Naive B cell (primary cell): Measurements from ENCODE around the gene CLRN3. TPM values are rescaled to one million over a fixed set of nuclear protein-coding genes. Genes with fewer than 3 reads are reported as not detected.

Source experiments
- ATAC-seq, 2 donors: fragments of 150-1000 bp; cut with Tn5 transposase; 2 replicates each; pipeline ENCODE4 v1.10.0; 2021; ENCODE audit warnings: low read depth in 2 of 2, mild to moderate bottlenecking in 2 of 2, moderate library complexity in 2 of 2
- DNase-seq: peaks from one replicate; pipeline ENCODE4 v3.0.0; 2022
- H3K27ac Mint-ChIP-seq, 6 donors: one replicate each; pipeline ENCODE4 v1.8.0; 2020 to 2022; ENCODE audit warnings: mild to moderate bottlenecking in 6 of 6, mixed read lengths in 6 of 6, moderate library complexity in 5 of 6, inconsistent platforms in 2 of 6
- H3K27me3 Mint-ChIP-seq, 3 donors: one replicate each; pipeline ENCODE4 v1.8.0; 2021 to 2022; ENCODE audit warnings: mixed read lengths in 3 of 3, mild to moderate bottlenecking in 1 of 3
- H3K36me3 Mint-ChIP-seq, 2 donors: one replicate each; pipeline ENCODE4 v1.8.0; 2020 to 2022; ENCODE audit warnings: mixed read lengths in 2 of 2, inconsistent platforms in 1 of 2, mild to moderate bottlenecking in 1 of 2
- H3K4me1 Mint-ChIP-seq, 3 donors: one replicate each; pipeline ENCODE4 v1.8.0; 2020 to 2022; ENCODE audit warnings: mixed read lengths in 3 of 3, inconsistent platforms in 1 of 3, mild to moderate bottlenecking in 1 of 3, moderate library complexity in 1 of 3
- H3K4me3 Mint-ChIP-seq, 8 donors: one replicate each; pipeline ENCODE4 v1.8.0; 2020 to 2022; ENCODE audit warnings: mild to moderate bottlenecking in 8 of 8, mixed read lengths in 8 of 8, moderate library complexity in 8 of 8, inconsistent platforms in 2 of 8
- H3K9me3 Mint-ChIP-seq, 7 donors: one replicate each; pipeline ENCODE4 v1.8.0; 2020 to 2022; ENCODE audit warnings: mixed read lengths in 7 of 7, mild to moderate bottlenecking in 5 of 7, inconsistent platforms in 2 of 7, moderate library complexity in 1 of 7
- polyA plus RNA-seq, 6 donors: library from polyadenylated mRNA; unstranded; fragments of 300-500 nt; fragmentation: Illumina TruSeq; gene quantifications; one replicate each; pipeline ENCODE4 v1.2.3, GENCODE V29; 2021; ENCODE audit warnings: low read depth in 6 of 6

CLRN3 gene
- polyA plus RNA-seq, 6 donors from 2014 or later = not detected

GRCh38 chr10:127853868-127854768 lies 38.6 kb downstream of the CLRN3 start:
- Mint-ChIP-seq H3K4me1 (peaks cover 39 to 50% (median 45%) of the 10 kb centered on the region in 3 donors), H3K36me3 (no peaks in the 10 kb centered on the region), H3K9me3 (peaks cover 0 to 5% (median 0%) of the 10 kb centered on the region in 7 donors), H3K4me3 (peak overlapping the region; percentile 44 to 92 (median 84)), H3K27ac (peak overlapping the region in 5 of 6 donors; percentile 94 to 98 (median 95)), H3K27me3 (no peaks in the 10 kb centered on the region)
- DNase-seq (peak; percentile 71), ATAC-seq (peak; percentile 75 to 77)

GRCh38 chr10:127852456-127852855 lies 40.3 kb downstream of the CLRN3 start:
- H3K27me3 Mint-ChIP-seq = no peaks in the 10 kb centered on the region
- DNase-seq (no peak), ATAC-seq (no peak)
- peaks cover 43 to 55% (median 45%) of the 10 kb centered on the region in 3 donors for H3K4me1 Mint-ChIP-seq
- peaks cover 0 to 7% (median 4%) of the 10 kb centered on the region in 7 donors for H3K9me3 Mint-ChIP-seq
- no peaks in the 10 kb centered on the region for H3K36me3 Mint-ChIP-seq
- no peak overlapping the region for H3K27ac Mint-ChIP-seq
- no peak overlapping the region for H3K4me3 Mint-ChIP-seq

GRCh38 chr10:127851661-127852194 lies 41.0 kb downstream of the CLRN3 start:
- Mint-ChIP-seq H3K4me1 (peaks cover 44 to 58% (median 45%) of the 10 kb centered on the region in 3 donors), H3K9me3 (peaks cover 0 to 7% (median 4%) of the 10 kb centered on the region in 7 donors), H3K4me3 (no peak overlapping the region)

DNA sequence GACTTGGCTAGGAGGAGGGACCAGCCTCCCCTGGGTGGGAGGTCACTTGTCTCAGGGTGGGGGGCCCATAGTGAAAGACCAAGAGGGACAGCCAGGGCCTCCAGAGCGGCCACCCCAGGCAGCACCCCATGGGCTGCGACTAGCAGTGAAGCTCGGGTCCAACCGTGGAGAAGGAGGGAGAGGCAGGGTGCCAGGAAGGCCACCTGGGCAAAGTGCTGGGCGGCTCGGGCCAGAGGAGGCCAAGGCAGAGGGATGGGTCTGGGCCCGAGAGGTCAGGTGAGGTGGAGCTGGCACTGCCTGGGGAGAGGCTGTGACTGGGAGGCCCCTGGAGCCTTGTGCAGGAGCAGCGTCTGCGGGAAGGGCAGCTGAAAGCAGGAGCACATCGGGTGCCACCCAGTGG lies 41.8 kb downstream of the CLRN3 start:
- H3K9me3 Mint-ChIP-seq = peaks cover 0 to 7% (median 4%) of the 10 kb centered on the region in 7 donors
- H3K36me3 Mint-ChIP-seq = no peaks in the 10 kb centered on the region
- peak overlapping the region in 1 of 8 donors; percentile 69 for H3K4me3 Mint-ChIP-seq
- peaks cover 38 to 61% (median 47%) of the 10 kb centered on the region in 3 donors for H3K4me1 Mint-ChIP-seq
- ATAC-seq = no peak
- DNase-seq = no peak
- peaks cover 0 to 4% (median 3%) of the 10 kb centered on the region in 3 donors for H3K27me3 Mint-ChIP-seq
- peak overlapping the region in 4 of 6 donors; percentile 64 to 95 (median 84) for H3K27ac Mint-ChIP-seq

More at GRCh38 chr10:127851661-127852194, 41.0 kb downstream of the CLRN3 start:
- peak overlapping the region in 4 of 6 donors; percentile 49 to 87 (median 80) for H3K27ac Mint-ChIP-seq
- no peaks in the 10 kb centered on the region for H3K36me3 Mint-ChIP-seq
- DNase-seq = no peak
- no peak for ATAC-seq
- no peaks in the 10 kb centered on the region for H3K27me3 Mint-ChIP-seq

DNA sequence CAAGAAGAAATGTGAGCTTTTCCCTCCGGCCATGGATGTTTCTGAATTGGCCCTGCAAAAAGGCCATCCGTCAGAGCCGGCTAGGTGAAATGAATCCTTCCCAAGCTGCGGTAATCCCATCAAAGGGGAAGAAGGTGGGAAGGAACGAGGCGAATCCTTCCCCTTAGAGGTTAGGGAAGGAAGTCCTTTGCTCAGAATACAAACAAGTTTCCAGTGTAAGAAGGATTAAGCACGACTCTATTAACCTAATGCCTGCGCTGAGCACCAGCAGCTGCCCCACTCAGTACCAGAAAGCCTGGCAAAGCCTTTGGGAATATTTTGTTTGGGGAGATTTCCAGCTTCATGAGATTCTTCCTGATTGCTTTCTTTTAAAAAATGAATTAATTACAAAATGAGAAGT lies 42.8 kb downstream of the CLRN3 start:
- peaks cover 0 to 7% (median 4%) of the 10 kb centered on the region in 7 donors for H3K9me3 Mint-ChIP-seq
- peaks cover 28 to 51% (median 40%) of the 10 kb centered on the region in 3 donors for H3K4me1 Mint-ChIP-seq
- peak overlapping the region in 2 of 6 donors; percentile 42 to 81 for H3K27ac Mint-ChIP-seq
- H3K4me3 Mint-ChIP-seq = peak overlapping the region in 1 of 8 donors; percentile 9
- no peaks in the 10 kb centered on the region for H3K36me3 Mint-ChIP-seq
- DNase-seq (no peak), ATAC-seq (no peak)
- H3K27me3 Mint-ChIP-seq = peaks cover 0 to 7% (median 7%) of the 10 kb centered on the region in 3 donors

- peaks cover 0 to 7% (median 4%) of the 10 kb centered on the region in 7 donors for H3K9me3 Mint-ChIP-seq
- ATAC-seq = no peak
- peaks cover 0 to 14% (median 7%) of the 10 kb centered on the region in 3 donors for H3K27me3 Mint-ChIP-seq
- H3K36me3 Mint-ChIP-seq = no peaks in the 10 kb centered on the region
- no peak for DNase-seq
- H3K4me1 Mint-ChIP-seq = peaks cover 21 to 44% (median 35%) of the 10 kb centered on the region in 3 donors
- peak overlapping the region in 2 of 6 donors; percentile 43 to 49 for H3K27ac Mint-ChIP-seq
- no peak overlapping the region for H3K4me3 Mint-ChIP-seq
Observed at GRCh38 chr10:127849224-127849623, 43.5 kb downstream of the CLRN3 start.

DNA sequence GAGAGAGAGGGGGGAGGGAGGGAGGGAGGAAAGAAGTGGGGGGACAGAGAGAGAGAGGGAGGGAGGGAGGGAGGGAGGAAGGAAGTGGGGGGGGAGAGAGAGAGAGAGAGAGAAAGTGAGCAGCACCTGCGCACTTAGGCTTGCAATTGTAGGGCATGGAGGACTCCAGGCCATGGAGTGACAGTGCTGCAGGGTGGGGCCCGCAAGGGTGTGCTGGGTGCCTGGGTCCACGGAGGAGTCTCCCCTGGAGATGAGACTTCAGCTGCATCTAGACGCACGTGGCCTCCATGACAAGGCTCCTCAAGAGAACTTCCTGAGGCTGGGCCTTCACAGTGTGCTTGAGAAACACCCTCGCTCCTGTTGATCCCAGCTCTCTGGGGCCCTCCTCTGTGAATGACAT lies 44.5 kb downstream of the CLRN3 start:
- Mint-ChIP-seq H3K4me3 (no peak overlapping the region), H3K9me3 (peaks cover 0 to 7% (median 4%) of the 10 kb centered on the region in 7 donors), H3K27me3 (peaks cover 1 to 24% (median 7%) of the 10 kb centered on the region in 3 donors), H3K36me3 (no peaks in the 10 kb centered on the region), H3K4me1 (peaks cover 11 to 34% (median 25%) of the 10 kb centered on the region in 3 donors), H3K27ac (peak overlapping the region in 2 of 6 donors; percentile 29 to 90)
- DNase-seq (no peak), ATAC-seq (no peak)

GRCh38 chr10:127845756-127846155 lies 47.0 kb downstream of the CLRN3 start:
- Mint-ChIP-seq H3K9me3 (peaks cover 1 to 15% (median 9%) of the 10 kb centered on the region in 7 donors), H3K27ac (peak overlapping the region in 2 of 6 donors; percentile 9 to 66), H3K36me3 (no peaks in the 10 kb centered on the region), H3K4me1 (peaks cover 0 to 17% (median 13%) of the 10 kb centered on the region in 3 donors), H3K27me3 (peaks cover 7 to 30% (median 11%) of the 10 kb centered on the region in 3 donors), H3K4me3 (no peak overlapping the region)
- no peak for ATAC-seq
- DNase-seq = no peak

DNA sequence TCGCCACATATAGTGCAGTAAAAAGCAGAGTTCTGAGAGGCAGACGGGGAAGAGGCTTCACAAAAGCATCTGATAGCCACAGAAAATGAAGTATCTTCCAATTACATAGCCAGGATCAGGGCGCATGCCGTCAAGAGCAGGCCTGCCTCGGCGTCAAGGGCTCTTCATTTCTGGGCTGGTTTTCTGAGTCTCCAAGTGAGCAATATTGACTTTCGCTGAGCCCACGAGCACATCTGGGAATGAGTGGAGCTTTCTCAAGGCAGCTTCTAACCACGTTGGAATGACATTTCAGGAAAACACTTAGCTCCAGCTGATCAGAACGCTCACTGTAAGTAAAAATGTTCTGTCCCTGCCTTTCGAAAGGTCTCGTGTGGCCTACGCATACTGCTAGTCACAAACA lies 51.9 kb downstream of the CLRN3 start:
- ATAC-seq (no peak), DNase-seq (no peak)
- Mint-ChIP-seq H3K36me3 (no peaks in the 10 kb centered on the region), H3K4me3 (no peak overlapping the region), H3K27me3 (peaks cover 11 to 52% (median 31%) of the 10 kb centered on the region in 3 donors), H3K4me1 (no peaks in the 10 kb centered on the region), H3K27ac (no peak overlapping the region), H3K9me3 (peaks cover 0 to 27% (median 4%) of the 10 kb centered on the region in 7 donors)

- Mint-ChIP-seq H3K4me1 (no peaks in the 10 kb centered on the region), H3K4me3 (no peak overlapping the region), H3K27me3 (peaks cover 31 to 50% (median 37%) of the 10 kb centered on the region in 3 donors), H3K27ac (no peak overlapping the region), H3K36me3 (no peaks in the 10 kb centered on the region), H3K9me3 (peaks cover 0 to 17% (median 2%) of the 10 kb centered on the region in 7 donors)
- ATAC-seq (no peak), DNase-seq (no peak)
Observed at GRCh38 chr10:127836966-127837365, 55.8 kb downstream of the CLRN3 start.

DNA sequence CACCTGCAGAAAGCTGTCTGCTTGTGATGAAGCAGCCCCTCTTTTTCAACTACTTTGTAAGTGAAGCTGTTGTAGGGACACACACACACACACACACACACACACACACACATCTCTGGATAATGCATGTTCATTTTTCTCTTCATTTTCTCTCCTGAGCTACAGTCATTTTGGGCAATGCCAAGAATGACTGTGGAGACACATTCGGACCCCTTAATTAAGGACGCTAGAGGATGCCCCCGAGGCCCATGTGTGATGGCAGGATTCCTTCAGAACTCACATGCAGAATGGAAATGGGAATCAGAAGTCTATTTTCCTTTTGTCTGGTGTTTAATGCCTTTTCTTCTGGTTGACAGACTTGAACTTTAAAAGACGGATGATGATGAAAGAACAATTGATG lies 56.6 kb downstream of the CLRN3 start:
- ATAC-seq = no peak
- peaks cover 0 to 17% (median 2%) of the 10 kb centered on the region in 7 donors for H3K9me3 Mint-ChIP-seq

GRCh38 chr10:127834791-127835190 lies 58.0 kb downstream of the CLRN3 start:
- Mint-ChIP-seq H3K36me3 (no peaks in the 10 kb centered on the region), H3K4me3 (no peak overlapping the region), H3K4me1 (no peaks in the 10 kb centered on the region), H3K27ac (peak overlapping the region in 1 of 6 donors; percentile 72), H3K27me3 (peaks cover 35 to 56% (median 55%) of the 10 kb centered on the region in 3 donors), H3K9me3 (peaks cover 0 to 17% (median 2%) of the 10 kb centered on the region in 7 donors)
- no peak for ATAC-seq
- no peak for DNase-seq

More for the DNA sequence above, 56.6 kb downstream of the CLRN3 start:
- no peaks in the 10 kb centered on the region for H3K36me3 Mint-ChIP-seq
- no peak overlapping the region for H3K27ac Mint-ChIP-seq
- no peak for DNase-seq
- H3K4me3 Mint-ChIP-seq = no peak overlapping the region
- H3K27me3 Mint-ChIP-seq = peaks cover 28 to 56% (median 45%) of the 10 kb centered on the region in 3 donors
- no peaks in the 10 kb centered on the region for H3K4me1 Mint-ChIP-seq

DNA sequence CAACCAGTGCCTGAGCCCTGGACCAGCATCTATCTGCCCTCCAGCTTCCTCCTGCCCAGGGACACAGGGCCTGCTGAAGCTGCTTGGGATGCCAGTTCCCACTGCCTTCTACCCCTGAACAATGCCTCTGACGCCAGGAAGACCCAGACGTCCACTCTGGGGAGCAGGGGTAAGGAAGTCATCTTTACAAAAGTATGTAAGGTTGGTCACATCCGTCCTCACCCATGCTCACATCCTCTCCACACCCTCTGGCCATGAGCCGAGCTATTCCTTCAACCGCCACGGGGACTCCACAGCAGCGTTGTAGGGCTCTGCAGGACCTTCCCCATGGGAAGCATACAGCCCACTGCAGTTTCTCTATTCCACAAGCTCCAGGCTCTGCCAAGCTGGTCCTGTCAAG lies 58.5 kb downstream of the CLRN3 start:
- Mint-ChIP-seq H3K27me3 (peaks cover 37 to 56% (median 55%) of the 10 kb centered on the region in 3 donors), H3K27ac (no peak overlapping the region), H3K9me3 (peaks cover 0 to 16% (median 2%) of the 10 kb centered on the region in 7 donors), H3K36me3 (no peaks in the 10 kb centered on the region), H3K4me3 (no peak overlapping the region), H3K4me1 (no peaks in the 10 kb centered on the region)
- DNase-seq (no peak), ATAC-seq (no peak)
